Measurements from ENCODE around the gene NLRP8.

DNA sequence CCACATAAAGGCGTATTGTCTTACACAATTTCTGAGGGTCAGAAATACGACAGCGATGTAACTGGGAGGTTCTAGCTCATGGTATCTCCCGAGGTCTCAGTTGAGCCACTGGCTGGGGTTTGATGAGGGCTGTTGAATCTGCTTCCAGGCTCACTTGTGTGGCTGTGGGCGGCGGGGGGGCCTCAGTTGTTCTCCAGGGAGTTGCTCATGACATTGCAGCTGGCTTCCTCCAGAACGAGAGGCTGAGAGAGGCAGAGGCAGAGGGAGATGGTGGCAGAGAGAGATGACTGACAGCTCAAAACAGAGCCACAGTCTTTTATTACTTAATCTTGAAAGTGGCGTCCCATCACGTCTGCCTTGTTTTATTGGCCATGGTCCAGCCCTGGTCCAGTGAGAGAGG lies 32.8 kb downstream of the NLRP8 start:
- TF ChIP-seq GATA3 (IDR thresholded peaks at IDR 0.05; ENCODE audit: low read depth, low read length) (no peak), GATA2 (IDR thresholded peaks at IDR 0.05; ENCODE audit: low read depth, low read length) (no peak)

Measured in SH-SY5Y (cell line).